HFF-Myc (cell line): ENCODE data around the gene FOXP1.

ENCODE experiments used
- DNase-seq: peaks from one replicate; pipeline ENCODE4 v3.0.0-alpha.2; 2011; ENCODE audit warnings: low read depth; ENCODE audit errors: extremely low read depth
- H3K4me3 ChIP-seq: replicated peaks from 2 replicates; pipeline ENCODE4 v1.5.1; 2011; ENCODE audit warnings: low read depth, mild to moderate bottlenecking, control low read depth, low read length
- CTCF ChIP-seq: IDR thresholded peaks from 2 replicates; pipeline ENCODE4 v1.5.1; 2012; ENCODE audit warnings: mild to moderate bottlenecking, low read depth, low read length, control low read depth; ENCODE audit errors: missing control alignments

FOXP1 gene

GRCh38 chr3:71584394-71585011 lies 975 bp upstream of the FOXP1 start:
- H3K4me3 ChIP-seq: peak overlapping the region; percentile 63
- no peak for DNase-seq
- TF ChIP-seq CTCF: no peak

DNA sequence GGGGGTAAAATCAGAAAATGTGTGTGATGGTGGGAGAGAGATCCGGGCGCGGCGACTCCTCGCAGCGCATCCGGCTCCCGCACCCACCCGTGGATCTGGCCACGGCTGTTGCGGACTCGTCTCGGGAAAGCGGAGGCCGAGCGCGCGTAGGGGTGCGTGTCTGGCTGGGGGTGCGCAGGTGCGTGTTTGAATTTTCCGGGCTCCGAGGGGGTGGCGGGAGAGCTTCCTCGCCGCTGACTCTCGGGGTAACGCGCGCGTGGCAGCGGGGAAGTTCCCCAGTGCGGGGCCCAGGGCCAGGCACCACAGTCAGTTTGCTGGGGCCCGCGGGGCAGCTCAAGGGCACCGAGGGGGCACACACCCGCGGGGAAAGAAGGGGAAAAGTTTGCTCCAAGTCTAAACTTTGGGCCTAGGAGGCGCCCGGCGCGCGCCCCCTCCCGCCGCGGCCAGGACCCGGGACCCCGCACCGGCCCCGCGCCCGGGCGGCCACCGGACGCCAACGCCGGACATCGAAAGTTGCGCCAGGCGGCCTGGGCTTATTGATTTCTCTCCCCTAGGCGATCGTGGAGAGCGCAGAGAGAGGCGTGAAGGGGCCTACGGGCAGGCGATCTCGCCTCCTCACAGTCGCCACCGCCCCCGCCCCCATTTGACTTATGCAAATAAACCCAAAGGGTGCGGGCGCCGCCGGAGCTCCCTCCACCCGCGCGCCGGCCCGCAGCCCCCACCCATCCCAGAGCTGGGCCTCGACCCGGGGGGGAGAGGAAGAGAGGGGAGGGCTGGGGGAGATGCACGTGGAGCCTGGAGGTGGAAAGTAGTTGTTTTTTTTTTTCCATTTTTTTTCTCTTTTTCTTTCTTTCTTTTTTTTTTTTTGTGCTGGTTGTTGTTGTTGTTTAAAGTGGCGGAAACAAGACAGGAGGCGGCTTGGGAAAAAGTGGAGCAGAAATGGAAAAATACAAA lies 639 bp downstream of the FOXP1 start:
- no peak for TF ChIP-seq CTCF
- H3K4me3 ChIP-seq: peak overlapping the region; percentile 63
- no peak for DNase-seq

DNA sequence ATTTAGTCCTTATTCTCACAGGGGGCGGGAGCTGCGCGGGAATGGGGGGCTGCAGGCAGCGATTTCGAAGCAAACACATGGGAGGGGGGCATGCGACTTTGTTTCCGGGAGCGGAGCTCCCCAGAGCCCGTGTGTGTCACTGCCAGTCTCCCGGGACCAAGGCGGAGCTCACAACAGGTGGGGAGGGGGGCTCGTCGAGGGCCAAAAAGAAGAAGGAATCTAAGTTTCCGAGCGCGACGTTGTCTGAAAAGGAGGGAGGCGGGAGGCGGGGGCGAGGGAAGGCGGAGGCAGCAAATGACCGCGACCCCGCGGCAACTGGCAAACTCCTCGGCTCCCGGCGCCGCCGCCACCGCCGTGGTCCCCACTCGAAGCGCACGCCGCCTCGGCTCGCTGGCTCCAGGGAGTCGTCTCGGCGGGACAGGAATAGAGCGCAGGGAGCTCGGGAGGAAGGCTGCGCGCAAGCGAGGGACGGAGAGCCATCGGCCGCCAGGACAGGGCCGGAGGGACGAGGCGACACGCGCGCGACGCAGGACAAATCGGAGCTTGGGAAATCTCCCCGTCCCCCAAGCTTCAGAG lies 1.4 kb downstream of the FOXP1 start:
- no peak for DNase-seq
- peak overlapping the region; percentile 63 for H3K4me3 ChIP-seq
- TF ChIP-seq CTCF: no peak

DNA sequence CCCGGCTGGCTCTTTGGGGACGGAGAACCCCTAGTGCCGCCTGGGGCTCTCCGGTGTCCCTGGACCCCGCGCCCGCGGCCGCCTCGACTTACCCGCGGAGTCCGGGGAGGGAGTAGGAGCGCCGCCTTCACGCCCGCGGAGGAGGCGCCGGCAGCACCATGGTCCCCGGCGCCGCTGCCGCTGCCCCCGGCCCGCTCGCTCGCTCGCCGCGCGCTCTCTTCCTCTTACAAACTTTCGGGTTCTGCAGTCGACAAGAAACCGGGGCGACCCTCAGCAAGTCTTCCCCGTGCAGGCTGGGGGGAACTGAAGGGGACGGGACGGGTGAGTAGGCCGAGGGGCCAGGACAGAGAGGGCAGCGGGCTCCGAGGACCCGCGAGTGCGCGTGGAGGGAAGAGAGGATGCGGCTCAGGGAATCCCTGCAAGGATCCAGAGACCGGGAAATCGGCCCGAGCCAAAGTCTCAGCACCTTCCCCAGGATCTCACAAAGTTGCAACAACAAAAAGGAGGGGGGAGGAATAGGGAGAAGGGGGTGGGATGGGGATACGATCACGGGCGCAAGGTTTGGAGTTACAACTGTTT lies 2.0 kb downstream of the FOXP1 start:
- DNase-seq: no peak
- H3K4me3 ChIP-seq: peak overlapping the region; percentile 63
- TF ChIP-seq CTCF: no peak

DNA sequence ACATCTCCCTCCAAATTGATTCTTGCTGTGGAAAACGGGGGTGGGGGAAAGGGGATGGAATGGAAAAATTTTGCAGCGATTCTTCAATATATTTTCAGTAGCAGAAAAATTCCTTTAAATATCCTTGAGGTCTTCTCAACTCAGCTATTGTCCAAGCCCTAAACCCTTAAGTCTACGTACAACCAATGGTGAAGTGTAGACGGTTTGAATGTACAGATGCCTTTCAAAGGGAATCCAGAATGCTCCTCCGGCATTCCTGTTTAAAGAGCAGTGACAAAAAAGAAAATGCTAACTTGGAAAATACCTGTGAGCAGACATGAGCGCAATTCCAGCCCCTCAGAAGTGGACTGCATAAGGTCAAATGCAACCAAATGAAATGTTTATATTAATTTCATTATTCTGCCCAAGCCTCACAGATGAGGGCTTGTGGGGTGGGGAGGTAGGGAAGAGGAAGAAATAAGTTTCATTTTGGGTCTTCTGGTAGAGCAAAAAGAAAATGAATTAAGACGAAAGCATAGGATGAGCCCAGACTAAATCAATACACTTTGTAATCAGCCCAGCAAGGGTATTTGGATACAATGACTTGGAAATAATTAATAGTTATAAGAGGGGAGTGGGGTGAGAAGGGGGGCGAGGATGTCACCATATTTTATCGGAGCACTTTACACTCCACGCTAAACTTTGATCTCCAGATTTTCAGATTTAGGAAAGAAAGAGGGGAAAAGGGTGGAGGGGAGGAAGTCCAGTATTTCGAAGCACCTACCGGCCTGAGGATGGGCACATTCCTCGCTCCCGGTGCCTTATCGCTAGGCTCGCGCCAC lies 2.7 kb downstream of the FOXP1 start:
- DNase-seq: no peak
- H3K4me3 ChIP-seq: peak overlapping the region; percentile 63
- TF ChIP-seq CTCF: no peak

- no peak overlapping the region for H3K4me3 ChIP-seq
- DNase-seq: no peak
- TF ChIP-seq CTCF: no peak
Measured at GRCh38 chr3:71579935-71580406, 3.6 kb downstream of the FOXP1 start.
